Neural progenitor cell (in vitro differentiated cells): ENCODE data around the gene GSX2.

Experiments used
- CTCF ChIP-seq: fragments of 200-600 bp; sonication (generic); IDR thresholded peaks from 2 replicates; pipeline ENCODE4 v1.5.1; 2017; ENCODE audit warnings: antibody characterized with exemption, mild to moderate bottlenecking
- EZH2phosphoT487 ChIP-seq: fragments of 200-600 bp; sonication (generic); IDR thresholded peaks from 2 replicates; pipeline ENCODE4 v1.6.1; 2017; ENCODE audit warnings: antibody characterized with exemption

- TF ChIP-seq CTCF (no peak), EZH2phosphoT487 (no peak)
These were observed 33.9 kb upstream of the GSX2 start for GRCh38 chr4:54066088-54066415.
